Mucosa of descending colon (tissue), 3 donors: ENCODE data around the gene HES3. TPM values are rescaled to one million over a fixed set of nuclear protein-coding genes. Genes with fewer than 3 reads are reported as not detected.
A peak's percentile ranks its signal among the peaks of the same experiment; 100 is the strongest.

ENCODE experiments used
- ATAC-seq: fragments of 200-7000 bp; cut with Tn5 transposase; one replicate; pipeline ENCODE4 v1.9.1; 2020; ENCODE audit warnings: mild to moderate bottlenecking, moderate library complexity
- DNase-seq, 3 donors: peaks; one replicate each; pipeline ENCODE4 v3.0.0-alpha.2; 2020
- H3K36me3 ChIP-seq: fragments of 200-600 bp; one replicate; pipeline ENCODE4 v1.8.0; 2021; ENCODE audit warnings: low read depth, mild to moderate bottlenecking
- H3K4me1 ChIP-seq: fragments of 200-600 bp; one replicate; pipeline ENCODE4 v1.8.0; 2021; ENCODE audit warnings: low read depth, mild to moderate bottlenecking
- H3K4me3 ChIP-seq: fragments of 200-600 bp; one replicate; pipeline ENCODE4 v1.8.0; 2021; ENCODE audit warnings: mild to moderate bottlenecking
- H3K9me3 ChIP-seq: fragments of 200-600 bp; one replicate; pipeline ENCODE4 v1.8.0; 2021; ENCODE audit warnings: mild to moderate bottlenecking
- CTCF ChIP-seq: fragments of 200-600 bp; IDR thresholded peaks from one replicate; pipeline ENCODE4 v1.8.0; 2022; ENCODE audit warnings: antibody characterized with exemption, mild to moderate bottlenecking
- intact Hi-C, 2 donors: fragments of 100-400 bp; cut with DNase I in 1 of 2; cut with micrococcal nuclease in 1 of 2; formaldehyde crosslinking; loops; one replicate each; pipeline versions ENCODE4 v1.11.0 to v1.11.1; 2022; cut with DNase I, micrococcal nuclease
- total RNA-seq, 3 donors: library from RNA; stranded (reverse); fragmentation: NEBNext Ultra II Directional in 2 of 3; extraction: Animal tissue kit (Norgen Biotek cat#: 25700) in 2 of 3; gene quantifications; one replicate each; pipeline versions ENCODE4 v1.2.1 to v1.2.4, GENCODE V29; 2021 to 2023
- donor health status: DM: no; HTN: no; CAD: no; lungs with moderate emphysema.
- donor health status: DM: no; HTN: no; CAD: no.
- donor health status: DM: no; HTN: yes; CAD: no.

HES3 gene
- total RNA-seq, 3 donors from 2014 or later = not detected

GRCh38 chr1:6223617-6224016 is 20.4 kb upstream of the HES3 start:
- intact Hi-C loops = no loop called here
- Histone ChIP-seq H3K9me3 (no peaks in the 10 kb centered on the region), H3K4me1 (no peaks in the 10 kb centered on the region), H3K36me3 (no peaks in the 10 kb centered on the region), H3K4me3 (no peak overlapping the region)
- ATAC-seq = no peak
- DNase-seq = no peak
- TF ChIP-seq CTCF = no peak

GRCh38 chr1:6224718-6225117 is 19.3 kb upstream of the HES3 start:
- H3K4me3 ChIP-seq = no peak overlapping the region
- no peaks in the 10 kb centered on the region for H3K36me3 ChIP-seq
- DNase-seq (no peak), ATAC-seq (no peak)
- intact Hi-C loops = no loop called here
- H3K4me1 ChIP-seq = no peaks in the 10 kb centered on the region
- H3K9me3 ChIP-seq = no peaks in the 10 kb centered on the region
- no peak for TF ChIP-seq CTCF

- TF ChIP-seq CTCF = no peak
- Histone ChIP-seq H3K9me3 (no peaks in the 10 kb centered on the region), H3K36me3 (no peaks in the 10 kb centered on the region), H3K4me3 (no peak overlapping the region), H3K4me1 (no peaks in the 10 kb centered on the region)
- intact Hi-C loops = no loop called here
- DNase-seq (no peak), ATAC-seq (no peak)
These were observed 18.3 kb upstream of the HES3 start for GRCh38 chr1:6225651-6226050.

GRCh38 chr1:6233376-6233775 is 10.6 kb upstream of the HES3 start:
- Histone ChIP-seq H3K4me1 (peaks cover 11% of the 10 kb centered on the region), H3K36me3 (no peaks in the 10 kb centered on the region), H3K4me3 (no peak overlapping the region), H3K9me3 (no peaks in the 10 kb centered on the region)
- ATAC-seq = no peak
- TF ChIP-seq CTCF = no peak
- no peak for DNase-seq
- intact Hi-C loops = no loop called here

GRCh38 chr1:6234502-6235295 is 9.3 kb upstream of the HES3 start:
- DNase-seq = no peak
- intact Hi-C loops = no loop called here
- no peak for ATAC-seq
- Histone ChIP-seq H3K4me3 (peak overlapping the region; percentile 52), H3K36me3 (no peaks in the 10 kb centered on the region), H3K4me1 (peaks cover 11% of the 10 kb centered on the region), H3K9me3 (no peaks in the 10 kb centered on the region)
- TF ChIP-seq CTCF = no peak

GRCh38 chr1:6235296-6235677 is 8.7 kb upstream of the HES3 start:
- TF ChIP-seq CTCF = no peak
- Histone ChIP-seq H3K4me3 (peak overlapping the region; percentile 52), H3K9me3 (no peaks in the 10 kb centered on the region), H3K4me1 (peaks cover 11% of the 10 kb centered on the region), H3K36me3 (no peaks in the 10 kb centered on the region)
- intact Hi-C loops = no loop called here
- peak; percentile 73 to 80 (median 79) for DNase-seq
- ATAC-seq = peak; percentile 69
